PC-9 (cell line): Measurements from ENCODE around the gene CD63.
A peak's percentile ranks its signal among the peaks of the same experiment; 100 is the strongest.

Experiments
- EZH2 ChIP-seq: fragments of 200-600 bp; sonication (generic); IDR thresholded peaks from 2 replicates; pipeline ENCODE4 v1.8.0; 2017; ENCODE audit warnings: antibody characterized with exemption, low read depth
- TF ChIP-seq, protein P1 (sequence below): fragments of 200-600 bp; sonication (generic); conservative IDR thresholded peaks from 2 replicates; pipeline ENCODE4 v1.6.1; 2017; ENCODE audit warnings: mixed run types, antibody characterized with exemption, mild to moderate bottlenecking, moderate library complexity

DNA sequence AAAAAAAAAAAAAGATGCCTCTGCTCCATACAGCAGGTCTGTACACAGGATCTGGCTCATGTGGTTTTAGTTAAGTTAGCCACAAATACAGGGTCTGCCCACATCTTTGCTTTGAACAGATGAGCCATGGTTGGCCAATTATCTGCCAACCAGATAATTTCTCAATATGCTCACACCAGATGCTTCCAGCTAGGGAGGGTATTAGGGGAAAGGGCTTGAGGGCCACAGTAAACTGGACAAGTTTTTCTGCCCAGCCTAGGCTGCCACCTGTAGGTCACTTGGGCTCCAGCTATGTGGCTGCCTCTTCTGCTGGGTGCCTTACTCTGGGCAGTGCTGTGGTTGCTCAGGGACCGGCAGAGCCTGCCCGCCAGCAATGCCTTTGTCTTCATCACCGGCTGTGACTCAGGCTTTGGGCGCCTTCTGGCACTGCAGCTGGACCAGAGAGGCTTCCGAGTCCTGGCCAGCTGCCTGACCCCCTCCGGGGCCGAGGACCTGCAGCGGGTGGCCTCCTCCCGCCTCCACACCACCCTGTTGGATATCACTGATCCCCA is 7.8 kb downstream of the CD63 start:
- TF ChIP-seq, protein P1, sequence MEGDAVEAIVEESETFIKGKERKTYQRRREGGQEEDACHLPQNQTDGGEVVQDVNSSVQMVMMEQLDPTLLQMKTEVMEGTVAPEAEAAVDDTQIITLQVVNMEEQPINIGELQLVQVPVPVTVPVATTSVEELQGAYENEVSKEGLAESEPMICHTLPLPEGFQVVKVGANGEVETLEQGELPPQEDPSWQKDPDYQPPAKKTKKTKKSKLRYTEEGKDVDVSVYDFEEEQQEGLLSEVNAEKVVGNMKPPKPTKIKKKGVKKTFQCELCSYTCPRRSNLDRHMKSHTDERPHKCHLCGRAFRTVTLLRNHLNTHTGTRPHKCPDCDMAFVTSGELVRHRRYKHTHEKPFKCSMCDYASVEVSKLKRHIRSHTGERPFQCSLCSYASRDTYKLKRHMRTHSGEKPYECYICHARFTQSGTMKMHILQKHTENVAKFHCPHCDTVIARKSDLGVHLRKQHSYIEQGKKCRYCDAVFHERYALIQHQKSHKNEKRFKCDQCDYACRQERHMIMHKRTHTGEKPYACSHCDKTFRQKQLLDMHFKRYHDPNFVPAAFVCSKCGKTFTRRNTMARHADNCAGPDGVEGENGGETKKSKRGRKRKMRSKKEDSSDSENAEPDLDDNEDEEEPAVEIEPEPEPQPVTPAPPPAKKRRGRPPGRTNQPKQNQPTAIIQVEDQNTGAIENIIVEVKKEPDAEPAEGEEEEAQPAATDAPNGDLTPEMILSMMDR = peak; percentile 66
- no peak for TF ChIP-seq EZH2
